Coronary artery (tissue), 2 donors: ENCODE measurements around the gene TRIM45.
"Not testable (repeated sequence)": the region's sequence is repeated elsewhere in the genome, so short reads cannot be mapped to it uniquely, and the experiment has no call there.

Source experiments
- DNase-seq: peaks from one replicate; pipeline ENCODE4 v3.0.0-alpha.2; 2017; ENCODE audit warnings: low spot score
- H3K27ac ChIP-seq, 2 donors: fragments of 200-600 bp; sonication (generic); one replicate each; pipeline ENCODE4 v1.5.1; 2016 to 2019
- H3K4me3 ChIP-seq: fragments of 200-600 bp; sonication (generic); 2 replicates; pipeline ENCODE4 v1.5.1; 2016; ENCODE audit warnings: mild to moderate bottlenecking, moderate library complexity
- TF ChIP-seq, protein P1 (sequence below): fragments of 200-600 bp; sonication (generic); IDR thresholded peaks from one replicate; pipeline ENCODE4 v1.5.1; 2019; ENCODE audit warnings: antibody characterized with exemption

TRIM45 gene

DNA sequence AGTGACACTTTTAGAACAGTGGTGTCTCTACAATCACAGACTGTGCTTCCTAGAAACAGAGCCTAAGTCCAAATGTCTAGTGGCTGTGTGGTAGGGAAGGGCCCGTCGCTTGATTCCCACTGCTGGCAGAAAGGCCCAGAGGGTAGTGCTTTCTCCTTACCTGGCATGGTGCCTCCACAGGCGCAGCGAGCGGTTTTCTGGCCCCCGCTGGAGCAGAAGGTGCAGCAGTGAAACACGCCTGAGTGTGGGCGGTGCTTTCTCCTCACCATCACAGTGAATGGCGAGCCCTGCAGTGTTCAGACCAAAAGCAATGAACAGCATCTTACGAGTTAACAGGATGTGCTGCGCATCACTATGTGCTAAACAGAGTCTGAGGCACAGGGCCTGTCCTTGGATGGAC lies 8.3 kb downstream of the TRIM45 start:
- DNase-seq: no peak
- no peak overlapping the region for H3K27ac ChIP-seq
- H3K4me3 ChIP-seq: no peak overlapping the region
- TF ChIP-seq, protein P1, sequence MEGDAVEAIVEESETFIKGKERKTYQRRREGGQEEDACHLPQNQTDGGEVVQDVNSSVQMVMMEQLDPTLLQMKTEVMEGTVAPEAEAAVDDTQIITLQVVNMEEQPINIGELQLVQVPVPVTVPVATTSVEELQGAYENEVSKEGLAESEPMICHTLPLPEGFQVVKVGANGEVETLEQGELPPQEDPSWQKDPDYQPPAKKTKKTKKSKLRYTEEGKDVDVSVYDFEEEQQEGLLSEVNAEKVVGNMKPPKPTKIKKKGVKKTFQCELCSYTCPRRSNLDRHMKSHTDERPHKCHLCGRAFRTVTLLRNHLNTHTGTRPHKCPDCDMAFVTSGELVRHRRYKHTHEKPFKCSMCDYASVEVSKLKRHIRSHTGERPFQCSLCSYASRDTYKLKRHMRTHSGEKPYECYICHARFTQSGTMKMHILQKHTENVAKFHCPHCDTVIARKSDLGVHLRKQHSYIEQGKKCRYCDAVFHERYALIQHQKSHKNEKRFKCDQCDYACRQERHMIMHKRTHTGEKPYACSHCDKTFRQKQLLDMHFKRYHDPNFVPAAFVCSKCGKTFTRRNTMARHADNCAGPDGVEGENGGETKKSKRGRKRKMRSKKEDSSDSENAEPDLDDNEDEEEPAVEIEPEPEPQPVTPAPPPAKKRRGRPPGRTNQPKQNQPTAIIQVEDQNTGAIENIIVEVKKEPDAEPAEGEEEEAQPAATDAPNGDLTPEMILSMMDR: no peak

DNA sequence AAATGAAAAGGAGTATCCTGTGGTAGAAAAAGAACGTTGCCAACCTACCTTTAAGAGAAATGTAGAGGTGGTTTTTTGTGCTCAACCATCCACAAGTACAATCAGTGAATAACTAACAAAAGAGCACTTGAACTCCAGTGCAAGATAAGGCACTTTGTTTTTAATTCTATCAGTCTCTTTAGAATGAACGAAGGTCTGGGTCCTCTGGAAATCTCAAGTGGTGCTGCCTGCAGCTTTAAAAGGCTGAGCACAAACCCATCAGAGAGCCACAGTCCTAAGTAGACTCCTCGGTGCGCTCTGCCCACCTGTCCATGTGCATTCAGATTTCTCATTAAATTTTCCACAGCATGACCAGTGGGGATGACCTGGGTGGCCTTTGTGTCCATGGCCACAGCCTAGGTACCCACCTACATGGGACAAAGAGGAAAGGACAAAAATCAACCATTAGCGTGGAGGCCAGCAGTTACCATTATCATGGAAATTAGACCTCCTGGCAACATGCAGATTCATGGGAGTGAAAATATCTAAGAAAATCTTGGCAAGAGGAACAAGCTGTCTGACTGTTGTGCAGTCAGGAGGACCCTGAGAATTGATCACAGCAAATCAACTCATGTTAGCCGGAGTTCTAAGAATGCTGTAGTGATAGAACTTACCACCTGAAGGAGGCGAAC lies 9.4 kb downstream of the TRIM45 start:
- Histone ChIP-seq H3K27ac (no peak overlapping the region), H3K4me3 (no peak overlapping the region)
- TF ChIP-seq, protein P1: no peak
- no peak for DNase-seq

DNA sequence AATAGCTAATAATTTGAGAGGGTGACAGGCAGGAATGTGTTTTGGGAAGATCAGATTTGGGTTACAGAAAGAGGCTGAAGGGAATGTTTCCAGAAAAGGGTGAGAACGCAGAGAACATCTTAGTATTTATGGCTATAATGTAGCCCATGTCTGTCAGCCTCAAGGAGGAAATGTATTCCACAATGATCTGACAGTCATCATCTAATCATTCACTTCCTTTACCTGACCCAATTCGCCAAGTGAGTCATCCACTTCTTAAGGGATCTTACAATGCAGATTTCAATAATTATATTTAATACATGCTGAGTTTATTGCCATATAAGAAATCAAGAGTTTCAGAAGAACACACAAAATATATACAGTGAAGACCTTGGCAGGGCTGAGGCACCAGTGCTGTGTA lies 10.8 kb downstream of the TRIM45 start:
- DNase-seq: no peak
- H3K27ac ChIP-seq: no peak overlapping the region
- TF ChIP-seq, protein P1: no peak
- no peak overlapping the region for H3K4me3 ChIP-seq

DNA sequence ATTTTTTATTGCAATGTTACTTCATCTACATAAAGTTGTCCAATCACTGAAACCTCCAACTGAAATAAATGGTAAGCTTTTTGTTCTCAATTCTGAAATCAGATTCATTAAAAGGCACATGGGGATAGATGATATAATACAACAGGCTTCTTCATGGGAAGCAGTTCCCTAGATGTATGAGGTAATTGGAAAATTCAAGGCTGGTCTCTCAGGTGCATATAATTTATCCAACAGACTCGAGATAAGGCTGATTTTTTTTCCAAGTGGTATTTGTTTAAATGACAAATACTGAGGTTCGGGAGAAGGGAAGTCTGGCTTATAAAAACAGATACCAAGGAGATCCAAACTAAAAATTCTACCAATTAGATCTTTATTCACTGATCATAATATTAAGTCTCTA lies 14.2 kb downstream of the TRIM45 start:
- H3K27ac ChIP-seq: no peak overlapping the region
- H3K4me3 ChIP-seq: no peak overlapping the region
- no peak for DNase-seq
- TF ChIP-seq, protein P1: no peak

DNA sequence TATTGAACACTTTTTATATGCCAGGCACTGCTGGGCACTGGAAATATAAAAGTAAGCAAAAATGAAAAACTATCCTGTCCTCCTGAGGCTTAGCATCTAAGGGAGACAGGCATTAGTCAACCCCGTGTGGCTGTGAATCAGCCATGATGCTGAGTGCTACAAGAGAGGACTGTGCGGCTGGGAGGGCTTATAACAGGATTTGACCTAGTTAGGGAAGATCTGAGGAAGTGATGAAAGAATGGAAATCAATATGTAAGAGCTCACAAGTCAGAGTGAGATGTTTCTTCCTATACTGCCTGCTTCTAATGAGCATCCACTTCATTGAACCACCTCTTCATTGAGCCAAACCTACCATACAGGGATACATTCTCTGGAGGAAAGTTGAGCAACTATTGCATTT lies 15.1 kb downstream of the TRIM45 start:
- no peak overlapping the region for H3K27ac ChIP-seq
- no peak for DNase-seq
- no peak overlapping the region for H3K4me3 ChIP-seq
- TF ChIP-seq, protein P1: no peak

DNA sequence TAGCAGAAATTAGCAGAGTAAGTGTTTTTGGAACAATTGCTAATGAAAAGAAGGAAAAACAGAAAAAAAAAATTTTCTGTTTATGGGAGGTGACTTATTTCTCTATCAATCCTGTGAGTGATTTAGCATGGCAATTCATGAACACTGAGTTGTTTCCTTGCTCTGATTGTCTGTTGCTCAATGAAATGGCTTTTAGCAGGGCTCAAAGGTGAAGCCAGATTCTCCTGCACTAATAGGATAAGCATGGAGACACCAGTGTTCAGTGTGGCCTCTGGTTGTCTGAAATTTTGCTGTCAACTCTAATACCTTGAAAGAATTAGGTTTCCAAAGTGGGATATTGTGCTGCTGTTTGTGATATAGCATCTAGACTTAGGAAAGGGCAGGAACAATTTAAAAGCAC lies 15.8 kb downstream of the TRIM45 start:
- Histone ChIP-seq H3K4me3 (no peak overlapping the region), H3K27ac (no peak overlapping the region)
- no peak for DNase-seq
- TF ChIP-seq, protein P1: no peak

DNA sequence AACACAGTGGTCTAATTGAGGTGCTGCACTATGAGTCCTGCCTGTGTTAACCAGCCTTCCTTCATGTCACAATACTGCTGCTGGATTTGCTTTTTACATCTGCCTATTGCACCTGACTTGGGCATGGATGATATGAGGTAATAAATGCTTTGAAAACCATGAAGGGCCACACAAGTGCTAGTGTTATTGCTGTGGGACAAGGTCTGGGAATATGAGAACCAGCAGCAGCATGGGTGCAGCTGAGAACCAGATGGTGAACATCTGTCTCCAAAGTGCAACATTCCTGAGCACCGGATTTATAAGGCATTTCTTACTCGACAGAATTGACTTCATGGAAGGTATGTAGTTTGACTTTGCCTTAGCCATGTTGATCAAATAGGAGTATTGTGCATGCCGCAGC lies 16.6 kb downstream of the TRIM45 start:
- no peak for DNase-seq
- H3K27ac ChIP-seq: no peak overlapping the region
- TF ChIP-seq, protein P1: no peak
- H3K4me3 ChIP-seq: no peak overlapping the region

DNA sequence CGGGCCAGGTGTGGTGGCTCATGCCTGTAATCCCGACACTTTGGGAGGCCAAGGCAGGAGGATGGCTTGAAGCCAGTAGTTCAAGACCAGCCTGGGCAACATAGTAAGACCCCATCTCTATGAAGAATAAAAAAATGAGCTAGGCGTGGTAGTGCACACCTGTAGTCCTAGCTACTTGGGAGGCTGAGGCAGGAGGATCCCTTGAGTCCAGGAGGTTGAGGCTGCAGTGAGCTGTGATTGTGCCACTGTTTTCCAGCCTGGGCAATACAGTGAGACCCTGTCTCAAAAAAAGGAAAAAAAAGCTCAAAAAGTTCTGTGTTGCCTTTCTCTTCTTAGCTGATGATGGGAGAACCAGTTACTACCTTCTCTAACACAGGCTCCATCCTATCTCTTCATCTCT lies 19.7 kb downstream of the TRIM45 start:
- DNase-seq, H3K4me3 ChIP-seq, H3K27ac ChIP-seq: not testable (repeated sequence)
